Measurements from ENCODE around the gene STK35. TPM values are rescaled to one million over a fixed set of nuclear protein-coding genes. Genes with fewer than 3 reads are reported as not detected.

Gene STK35
- total and polyA plus RNA-seq, 7 donors, result 4.8 to 16.8 (median 13.6) TPM

GRCh38 chr20:2145376-2145775 is 43.7 kb downstream of the STK35 start:
- no peak for DNase-seq
- Histone ChIP-seq H3K9me3 (no peaks in the 10 kb centered on the region), H3K4me1 (peaks cover 0 to 14% (median 9%) of the 10 kb centered on the region in 4 donors), H3K36me3 (peaks cover 7 to 39% (median 14%) of the 10 kb centered on the region in 4 donors), H3K4me3 (no peak overlapping the region), H3K27ac (no peak overlapping the region), H3K27me3 (no peaks in the 10 kb centered on the region)
- TF ChIP-seq POLR2AphosphoS5 (IDR thresholded peaks at IDR 0.05) (no peak), POLR2A (IDR thresholded peaks at IDR 0.05) (no peak), EP300 (IDR thresholded peaks at IDR 0.05) (no peak), CTCF (IDR thresholded peaks at IDR 0.05) (no peak)
- intact Hi-C loops (cut with DNase I), result no loop called here
- 97% methylated on average over 8 of the region's 8 CpGs for WGBS, 2 donors

GRCh38 chr20:2146080-2146867 is 44.6 kb downstream of the STK35 start:
- DNase-seq, result no peak
- WGBS, 2 donors, result 91 to 92% methylated on average over 18 of the region's 18 CpGs
- no peak overlapping the region for H3K27ac ChIP-seq
- no peak for TF ChIP-seq POLR2AphosphoS5 (IDR thresholded peaks at IDR 0.05)
- TF ChIP-seq CTCF (IDR thresholded peaks at IDR 0.05), result no peak
- TF ChIP-seq POLR2A (IDR thresholded peaks at IDR 0.05), result no peak
- TF ChIP-seq EP300 (IDR thresholded peaks at IDR 0.05), result no peak
- H3K9me3 ChIP-seq, result no peaks in the 10 kb centered on the region
- H3K36me3 ChIP-seq, result peaks cover 7 to 39% (median 14%) of the 10 kb centered on the region in 4 donors
- H3K4me3 ChIP-seq, result no peak overlapping the region
- intact Hi-C loops (cut with DNase I), result no loop called here
- H3K27me3 ChIP-seq, result no peaks in the 10 kb centered on the region
- peaks cover 0 to 9% (median 7%) of the 10 kb centered on the region in 4 donors for H3K4me1 ChIP-seq

- Histone ChIP-seq H3K27ac (no peak overlapping the region), H3K4me3 (no peak overlapping the region), H3K36me3 (peaks cover 6 to 31% (median 8%) of the 10 kb centered on the region in 4 donors), H3K27me3 (no peaks in the 10 kb centered on the region), H3K9me3 (no peaks in the 10 kb centered on the region), H3K4me1 (peaks cover 0 to 22% (median 19%) of the 10 kb centered on the region in 4 donors)
- DNase-seq, result no peak
- 92 to 94% methylated on average over 6 of the region's 6 CpGs for WGBS, 2 donors
- TF ChIP-seq POLR2A (IDR thresholded peaks at IDR 0.05) (no peak), POLR2AphosphoS5 (IDR thresholded peaks at IDR 0.05) (no peak), CTCF (IDR thresholded peaks at IDR 0.05) (no peak), EP300 (IDR thresholded peaks at IDR 0.05) (no peak)
- intact Hi-C loops (cut with DNase I), result no loop called here
Observed at GRCh38 chr20:2149507-2149906, 47.9 kb downstream of the STK35 start.

- H3K27me3 ChIP-seq, result no peaks in the 10 kb centered on the region
- intact Hi-C loops (cut with DNase I), result no loop called here
- DNase-seq, result no peak
- TF ChIP-seq POLR2A (IDR thresholded peaks at IDR 0.05) (no peak), CTCF (IDR thresholded peaks at IDR 0.05) (no peak), POLR2AphosphoS5 (IDR thresholded peaks at IDR 0.05) (no peak), EP300 (IDR thresholded peaks at IDR 0.05) (no peak)
- no peak overlapping the region for H3K4me3 ChIP-seq
- peaks cover 0 to 22% (median 19%) of the 10 kb centered on the region in 4 donors for H3K4me1 ChIP-seq
- H3K36me3 ChIP-seq, result peaks cover 0 to 21% (median 6%) of the 10 kb centered on the region in 4 donors
- WGBS, 2 donors, result 94 to 95% methylated on average over 6 of the region's 6 CpGs
- H3K27ac ChIP-seq, result no peak overlapping the region
- H3K9me3 ChIP-seq, result no peaks in the 10 kb centered on the region
Observed at GRCh38 chr20:2150660-2151059, 49.0 kb downstream of the STK35 start.
